ENCODE measurements around the gene TVP23C. TPM values are rescaled to one million over a fixed set of nuclear protein-coding genes. Genes with fewer than 3 reads are reported as not detected.

The TVP23C gene
- total RNA-seq, 1 donor from 2014 or later, result 4.8 TPM

- DNase-seq, result no peak
- Histone ChIP-seq H3K27ac (replicated peaks) (peak overlapping the region; percentile 17), H3K36me3 (no peaks in the 10 kb centered on the region), H3K4me1 (peaks cover 39% of the 10 kb centered on the region), H3K27me3 (ENCODE audit: low read depth) (no peaks in the 10 kb centered on the region), H3K4me3 (no peak overlapping the region), H3K9me3 (replicated peaks) (peaks cover 10% of the 10 kb centered on the region)
- TF ChIP-seq, protein P1, sequence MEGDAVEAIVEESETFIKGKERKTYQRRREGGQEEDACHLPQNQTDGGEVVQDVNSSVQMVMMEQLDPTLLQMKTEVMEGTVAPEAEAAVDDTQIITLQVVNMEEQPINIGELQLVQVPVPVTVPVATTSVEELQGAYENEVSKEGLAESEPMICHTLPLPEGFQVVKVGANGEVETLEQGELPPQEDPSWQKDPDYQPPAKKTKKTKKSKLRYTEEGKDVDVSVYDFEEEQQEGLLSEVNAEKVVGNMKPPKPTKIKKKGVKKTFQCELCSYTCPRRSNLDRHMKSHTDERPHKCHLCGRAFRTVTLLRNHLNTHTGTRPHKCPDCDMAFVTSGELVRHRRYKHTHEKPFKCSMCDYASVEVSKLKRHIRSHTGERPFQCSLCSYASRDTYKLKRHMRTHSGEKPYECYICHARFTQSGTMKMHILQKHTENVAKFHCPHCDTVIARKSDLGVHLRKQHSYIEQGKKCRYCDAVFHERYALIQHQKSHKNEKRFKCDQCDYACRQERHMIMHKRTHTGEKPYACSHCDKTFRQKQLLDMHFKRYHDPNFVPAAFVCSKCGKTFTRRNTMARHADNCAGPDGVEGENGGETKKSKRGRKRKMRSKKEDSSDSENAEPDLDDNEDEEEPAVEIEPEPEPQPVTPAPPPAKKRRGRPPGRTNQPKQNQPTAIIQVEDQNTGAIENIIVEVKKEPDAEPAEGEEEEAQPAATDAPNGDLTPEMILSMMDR (IDR thresholded peaks at IDR 0.05; ENCODE audit: borderline replicate concordance), result no peak
- intact Hi-C loops (cut with micrococcal nuclease), result no loop called here
Measured at GRCh38 chr17:15453782-15454181, 109.5 kb downstream of the TVP23C start.

DNA sequence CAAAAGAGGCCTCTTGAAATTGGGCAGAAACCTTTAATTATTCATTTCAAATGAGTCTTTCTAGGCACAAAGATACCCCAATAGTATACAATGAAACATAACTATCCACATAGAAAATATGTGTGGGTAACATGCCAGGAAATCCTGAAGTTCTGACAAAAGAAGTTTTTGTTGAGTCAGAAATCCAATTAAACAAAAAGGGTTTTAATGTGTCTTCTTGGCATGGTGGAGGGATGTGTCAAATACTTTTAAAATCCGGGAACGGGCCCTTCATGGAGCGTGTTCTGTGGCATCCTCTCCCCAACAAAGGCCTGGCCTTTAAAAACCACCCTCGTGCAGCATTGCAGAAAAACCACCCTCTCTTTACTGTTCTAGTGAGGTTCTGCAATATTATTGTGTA, 110.0 kb downstream of the TVP23C start:
- no peaks in the 10 kb centered on the region for H3K27me3 ChIP-seq (ENCODE audit: low read depth)
- H3K9me3 ChIP-seq (replicated peaks), result peaks cover 10% of the 10 kb centered on the region
- TF ChIP-seq, protein P1 (IDR thresholded peaks at IDR 0.05; ENCODE audit: borderline replicate concordance), result no peak
- H3K27ac ChIP-seq (replicated peaks), result peak overlapping the region; percentile 17
- no peaks in the 10 kb centered on the region for H3K36me3 ChIP-seq
- intact Hi-C loops (cut with micrococcal nuclease), result no loop called here
- H3K4me1 ChIP-seq, result peaks cover 39% of the 10 kb centered on the region
- H3K4me3 ChIP-seq, result no peak overlapping the region
- DNase-seq, result no peak

GRCh38 chr17:15452746-15453145, 110.5 kb downstream of the TVP23C start:
- no peak for DNase-seq
- intact Hi-C loops (cut with micrococcal nuclease), result no loop called here
- Histone ChIP-seq H3K4me1 (peaks cover 39% of the 10 kb centered on the region), H3K4me3 (no peak overlapping the region), H3K9me3 (replicated peaks) (peaks cover 10% of the 10 kb centered on the region), H3K27ac (replicated peaks) (no peak overlapping the region), H3K36me3 (no peaks in the 10 kb centered on the region), H3K27me3 (ENCODE audit: low read depth) (no peaks in the 10 kb centered on the region)
- TF ChIP-seq, protein P1 (IDR thresholded peaks at IDR 0.05; ENCODE audit: borderline replicate concordance), result no peak

Other genes with a start within 250 kb of the TVP23C start
- gene TEKT3, start 221.9 kb downstream of the TVP23C start, total RNA-seq, result 0.49 TPM
- 1.4 TPM for gene CDRT4, start 95.9 kb downstream of the TVP23C start, total RNA-seq
- 1.0 TPM for gene FBXW10B, start 56.2 kb upstream of the TVP23C start, total RNA-seq
- gene TRIM16, start 120.8 kb upstream of the TVP23C start, total RNA-seq, result 30.4 TPM
- gene ZNF286A, start 136.3 kb upstream of the TVP23C start, total RNA-seq, result 10.8 TPM
- not detected for gene TBC1D26, start 168.8 kb upstream of the TVP23C start, total RNA-seq

Data from left ventricle myocardium inferior (tissue), 1 donor.